ENCODE results near the gene MYOD1.

DNA sequence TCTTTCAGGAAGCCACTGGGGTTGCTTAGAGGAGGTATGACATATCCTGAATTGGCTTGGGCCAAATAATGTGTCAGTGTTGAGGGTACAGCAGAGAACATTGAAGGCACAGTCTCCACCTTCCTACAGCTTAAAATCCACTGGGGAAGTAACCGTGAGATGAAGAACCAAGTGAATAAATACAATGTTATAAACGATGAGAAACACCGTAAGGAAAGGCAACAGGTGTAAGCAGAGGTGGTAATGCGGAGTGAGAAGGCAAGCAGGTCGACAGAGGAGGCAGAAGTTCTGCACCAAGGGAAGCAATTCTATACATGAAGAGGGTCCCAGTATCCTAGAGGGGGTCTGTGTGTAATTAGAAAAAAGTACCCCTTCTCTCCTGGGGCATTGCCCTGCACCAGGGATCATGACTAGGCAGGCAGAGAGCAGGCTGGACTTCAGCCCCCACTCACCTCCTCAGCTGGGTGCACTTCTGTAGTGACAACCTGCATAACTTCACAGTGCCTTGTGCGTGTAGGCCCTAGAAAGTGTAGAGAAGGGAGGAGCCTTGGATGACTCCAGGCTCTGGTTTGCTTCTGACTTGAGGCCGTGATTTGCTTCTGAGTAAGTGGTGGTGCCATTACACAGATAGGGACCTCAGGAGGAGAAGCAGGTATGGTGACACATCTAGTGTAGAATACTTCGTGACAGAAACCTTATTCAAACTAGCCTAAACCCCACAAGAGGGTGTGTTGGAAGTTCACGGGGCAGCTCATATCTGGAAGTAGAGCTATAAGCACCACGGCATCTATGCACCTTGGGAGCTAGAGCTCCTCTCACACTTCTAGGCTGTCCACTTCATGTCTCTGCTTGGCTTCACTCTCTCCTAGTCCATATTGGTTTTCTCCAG is 4.9 kb downstream of the MYOD1 start:
- TF ChIP-seq, protein P1, sequence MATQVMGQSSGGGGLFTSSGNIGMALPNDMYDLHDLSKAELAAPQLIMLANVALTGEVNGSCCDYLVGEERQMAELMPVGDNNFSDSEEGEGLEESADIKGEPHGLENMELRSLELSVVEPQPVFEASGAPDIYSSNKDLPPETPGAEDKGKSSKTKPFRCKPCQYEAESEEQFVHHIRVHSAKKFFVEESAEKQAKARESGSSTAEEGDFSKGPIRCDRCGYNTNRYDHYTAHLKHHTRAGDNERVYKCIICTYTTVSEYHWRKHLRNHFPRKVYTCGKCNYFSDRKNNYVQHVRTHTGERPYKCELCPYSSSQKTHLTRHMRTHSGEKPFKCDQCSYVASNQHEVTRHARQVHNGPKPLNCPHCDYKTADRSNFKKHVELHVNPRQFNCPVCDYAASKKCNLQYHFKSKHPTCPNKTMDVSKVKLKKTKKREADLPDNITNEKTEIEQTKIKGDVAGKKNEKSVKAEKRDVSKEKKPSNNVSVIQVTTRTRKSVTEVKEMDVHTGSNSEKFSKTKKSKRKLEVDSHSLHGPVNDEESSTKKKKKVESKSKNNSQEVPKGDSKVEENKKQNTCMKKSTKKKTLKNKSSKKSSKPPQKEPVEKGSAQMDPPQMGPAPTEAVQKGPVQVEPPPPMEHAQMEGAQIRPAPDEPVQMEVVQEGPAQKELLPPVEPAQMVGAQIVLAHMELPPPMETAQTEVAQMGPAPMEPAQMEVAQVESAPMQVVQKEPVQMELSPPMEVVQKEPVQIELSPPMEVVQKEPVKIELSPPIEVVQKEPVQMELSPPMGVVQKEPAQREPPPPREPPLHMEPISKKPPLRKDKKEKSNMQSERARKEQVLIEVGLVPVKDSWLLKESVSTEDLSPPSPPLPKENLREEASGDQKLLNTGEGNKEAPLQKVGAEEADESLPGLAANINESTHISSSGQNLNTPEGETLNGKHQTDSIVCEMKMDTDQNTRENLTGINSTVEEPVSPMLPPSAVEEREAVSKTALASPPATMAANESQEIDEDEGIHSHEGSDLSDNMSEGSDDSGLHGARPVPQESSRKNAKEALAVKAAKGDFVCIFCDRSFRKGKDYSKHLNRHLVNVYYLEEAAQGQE (IDR thresholded peaks at IDR 0.05; ENCODE audit: borderline replicate concordance), result no peak
- TF ChIP-seq, protein P1 (CRISPR knock-in tag; IDR thresholded peaks at IDR 0.05; ENCODE audit: low read depth), result no peak
- no peak for TF ChIP-seq ZBED1 (IDR thresholded peaks at IDR 0.05)
- no peak for TF ChIP-seq MCM7 (IDR thresholded peaks at IDR 0.05)
- no peak for TF ChIP-seq EZH2 (IDR thresholded peaks at IDR 0.05; ENCODE audit: borderline replicate concordance, low read depth, low read length)
- TF ChIP-seq, protein P2, sequence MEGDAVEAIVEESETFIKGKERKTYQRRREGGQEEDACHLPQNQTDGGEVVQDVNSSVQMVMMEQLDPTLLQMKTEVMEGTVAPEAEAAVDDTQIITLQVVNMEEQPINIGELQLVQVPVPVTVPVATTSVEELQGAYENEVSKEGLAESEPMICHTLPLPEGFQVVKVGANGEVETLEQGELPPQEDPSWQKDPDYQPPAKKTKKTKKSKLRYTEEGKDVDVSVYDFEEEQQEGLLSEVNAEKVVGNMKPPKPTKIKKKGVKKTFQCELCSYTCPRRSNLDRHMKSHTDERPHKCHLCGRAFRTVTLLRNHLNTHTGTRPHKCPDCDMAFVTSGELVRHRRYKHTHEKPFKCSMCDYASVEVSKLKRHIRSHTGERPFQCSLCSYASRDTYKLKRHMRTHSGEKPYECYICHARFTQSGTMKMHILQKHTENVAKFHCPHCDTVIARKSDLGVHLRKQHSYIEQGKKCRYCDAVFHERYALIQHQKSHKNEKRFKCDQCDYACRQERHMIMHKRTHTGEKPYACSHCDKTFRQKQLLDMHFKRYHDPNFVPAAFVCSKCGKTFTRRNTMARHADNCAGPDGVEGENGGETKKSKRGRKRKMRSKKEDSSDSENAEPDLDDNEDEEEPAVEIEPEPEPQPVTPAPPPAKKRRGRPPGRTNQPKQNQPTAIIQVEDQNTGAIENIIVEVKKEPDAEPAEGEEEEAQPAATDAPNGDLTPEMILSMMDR (IDR thresholded peaks at IDR 0.05 in 2 of 3, conservative IDR thresholded peaks at IDR 0.05 in 1 of 3; ENCODE audit: insufficient read depth in 2 of 3, low read depth in 1 of 3, low read length in 3 of 3), result no peak
- TF ChIP-seq, protein P3, sequence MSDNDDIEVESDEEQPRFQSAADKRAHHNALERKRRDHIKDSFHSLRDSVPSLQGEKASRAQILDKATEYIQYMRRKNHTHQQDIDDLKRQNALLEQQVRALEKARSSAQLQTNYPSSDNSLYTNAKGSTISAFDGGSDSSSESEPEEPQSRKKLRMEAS (CRISPR knock-in tag; IDR thresholded peaks at IDR 0.05), result no peak
- no peak for TF ChIP-seq FOXA1 (IDR thresholded peaks at IDR 0.05; ENCODE audit: borderline replicate concordance)
- no peak for TF ChIP-seq ZNF232 (CRISPR knock-in tag; IDR thresholded peaks at IDR 0.05)
- TF ChIP-seq, protein P4, sequence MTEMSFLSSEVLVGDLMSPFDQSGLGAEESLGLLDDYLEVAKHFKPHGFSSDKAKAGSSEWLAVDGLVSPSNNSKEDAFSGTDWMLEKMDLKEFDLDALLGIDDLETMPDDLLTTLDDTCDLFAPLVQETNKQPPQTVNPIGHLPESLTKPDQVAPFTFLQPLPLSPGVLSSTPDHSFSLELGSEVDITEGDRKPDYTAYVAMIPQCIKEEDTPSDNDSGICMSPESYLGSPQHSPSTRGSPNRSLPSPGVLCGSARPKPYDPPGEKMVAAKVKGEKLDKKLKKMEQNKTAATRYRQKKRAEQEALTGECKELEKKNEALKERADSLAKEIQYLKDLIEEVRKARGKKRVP (CRISPR knock-in tag; IDR thresholded peaks at IDR 0.05), result no peak
- no peak for TF ChIP-seq POLR2AphosphoS5 (IDR thresholded peaks at IDR 0.05; ENCODE audit: control insufficient read depth, insufficient read depth, low read depth, low read length)
